Activated T-cell treated with anti-CD3 and anti-CD28 coated beads, Interleukin-2, amount 50 U/mL, for 72 hours (primary cell): ENCODE measurements around the gene STK4. TPM values are rescaled to one million over a fixed set of nuclear protein-coding genes. Genes with fewer than 3 reads are reported as not detected.

Experiments
- ATAC-seq, 2 donors: fragments of 150-1000 bp; cut with Tn5 transposase; replicated peaks in 1 of 2; 2 replicates each; pipeline ENCODE4 v1.10.0; 2021; ENCODE audit warnings: moderate library complexity in 2 of 2, mild to moderate bottlenecking in 1 of 2
- DNase-seq, 2 donors: peaks; one replicate each; pipeline ENCODE4 v3.0.0; 2021 to 2022; ENCODE audit warnings: mixed read lengths in 1 of 2
- H3K27ac Mint-ChIP-seq: one replicate; pipeline ENCODE4 v1.8.0; 2022; ENCODE audit warnings: mild to moderate bottlenecking, moderate library complexity, mixed read lengths
- H3K27me3 Mint-ChIP-seq: one replicate; pipeline ENCODE4 v1.8.0; 2022; ENCODE audit warnings: low read depth, mixed read lengths
- H3K36me3 Mint-ChIP-seq, 2 donors: one replicate each; pipeline ENCODE4 v1.8.0; 2022; ENCODE audit warnings: mixed read lengths in 2 of 2, mild to moderate bottlenecking in 1 of 2; ENCODE audit not compliant: insufficient read depth in 2 of 2
- H3K4me1 Mint-ChIP-seq: one replicate; pipeline ENCODE4 v1.8.0; 2022; ENCODE audit warnings: low read depth, mixed read lengths
- H3K4me3 Mint-ChIP-seq, 2 donors: one replicate each; pipeline ENCODE4 v1.8.0; 2022; ENCODE audit warnings: mild to moderate bottlenecking in 2 of 2, mixed read lengths in 2 of 2, moderate library complexity in 2 of 2
- H3K9me3 Mint-ChIP-seq, 2 donors: one replicate each; pipeline ENCODE4 v1.8.0; 2022; ENCODE audit warnings: mixed read lengths in 2 of 2
- total RNA-seq, 2 donors: library from RNA; stranded (reverse); gene quantifications; one replicate each; pipeline ENCODE4 v1.2.3, GENCODE V29; 2022

Gene STK4
- total RNA-seq, 2 donors from 2014 or later: 161 to 162 TPM

GRCh38 chr20:45095805-45096238 is 129.5 kb downstream of the STK4 start:
- no peak overlapping the region for H3K27ac Mint-ChIP-seq
- H3K4me1 Mint-ChIP-seq: peaks cover 19% of the 10 kb centered on the region
- DNase-seq (peak; percentile 62 to 71), ATAC-seq (peak; percentile 19 to 41)
- no peaks in the 10 kb centered on the region for H3K9me3 Mint-ChIP-seq
- H3K36me3 Mint-ChIP-seq: no peaks in the 10 kb centered on the region
- H3K4me3 Mint-ChIP-seq: no peak overlapping the region
- H3K27me3 Mint-ChIP-seq: peaks cover 37% of the 10 kb centered on the region

- DNase-seq (no peak), ATAC-seq (no peak)
- Mint-ChIP-seq H3K36me3 (no peaks in the 10 kb centered on the region), H3K4me3 (no peak overlapping the region), H3K4me1 (peaks cover 25% of the 10 kb centered on the region), H3K27ac (no peak overlapping the region), H3K27me3 (peaks cover 43% of the 10 kb centered on the region), H3K9me3 (no peaks in the 10 kb centered on the region)
These were observed 130.5 kb downstream of the STK4 start for GRCh38 chr20:45096781-45097180.

GRCh38 chr20:45097485-45098102 is 131.3 kb downstream of the STK4 start:
- H3K9me3 Mint-ChIP-seq: no peaks in the 10 kb centered on the region
- peaks cover 50% of the 10 kb centered on the region for H3K27me3 Mint-ChIP-seq
- H3K4me3 Mint-ChIP-seq: peak overlapping the region; percentile 75 to 77
- H3K4me1 Mint-ChIP-seq: peaks cover 25% of the 10 kb centered on the region
- ATAC-seq (peak; percentile 65 to 72), DNase-seq (peak; percentile 66 to 69)
- no peaks in the 10 kb centered on the region for H3K36me3 Mint-ChIP-seq
- H3K27ac Mint-ChIP-seq: no peak overlapping the region

GRCh38 chr20:45098103-45098773 is 131.9 kb downstream of the STK4 start:
- peak; percentile 16 for ATAC-seq
- Mint-ChIP-seq H3K27ac (no peak overlapping the region), H3K27me3 (peaks cover 57% of the 10 kb centered on the region), H3K36me3 (no peaks in the 10 kb centered on the region), H3K4me1 (peaks cover 25% of the 10 kb centered on the region), H3K9me3 (no peaks in the 10 kb centered on the region), H3K4me3 (peak overlapping the region; percentile 75 to 77)
- DNase-seq: peak; percentile 19 to 41

- Mint-ChIP-seq H3K36me3 (no peaks in the 10 kb centered on the region), H3K4me3 (peak within 1 kb of the TSS; percentile 68 to 74), H3K4me1 (peaks cover 22% of the 10 kb centered on the region), H3K9me3 (no peaks in the 10 kb centered on the region), H3K27me3 (peaks cover 61% of the 10 kb centered on the region), H3K27ac (no peak within 1 kb of the TSS)
- DNase-seq (no peak), ATAC-seq (peak in 1 of 2 donors; percentile 8)
These were observed 134.4 kb downstream of the STK4 start, which contains the start of gene KCNS1 for GRCh38 chr20:45100563-45101245. Gene KCNS1, minus strand, starts transcription at chr20:45101127. Its CDS starts 1,891 bp downstream, at chr20:45099236.

- Mint-ChIP-seq H3K27ac (no peak overlapping the region), H3K27me3 (peaks cover 62% of the 10 kb centered on the region), H3K36me3 (no peaks in the 10 kb centered on the region), H3K9me3 (no peaks in the 10 kb centered on the region), H3K4me3 (peak overlapping the region; percentile 68 to 74), H3K4me1 (peaks cover 15% of the 10 kb centered on the region)
- ATAC-seq: no peak
- no peak for DNase-seq
These were observed 135.1 kb downstream of the STK4 start for GRCh38 chr20:45101333-45101850.

- Mint-ChIP-seq H3K27me3 (peaks cover 55% of the 10 kb centered on the region), H3K36me3 (no peaks in the 10 kb centered on the region), H3K4me3 (no peak overlapping the region), H3K27ac (peak overlapping the region; percentile 18), H3K4me1 (peaks cover 6% of the 10 kb centered on the region), H3K9me3 (no peaks in the 10 kb centered on the region)
- DNase-seq: no peak
- no peak for ATAC-seq
These were observed 136.8 kb downstream of the STK4 start for GRCh38 chr20:45103072-45103471.

GRCh38 chr20:45104786-45105185 is 138.5 kb downstream of the STK4 start:
- Mint-ChIP-seq H3K27ac (no peak overlapping the region), H3K4me3 (no peak overlapping the region), H3K4me1 (peaks cover 6% of the 10 kb centered on the region), H3K36me3 (no peaks in the 10 kb centered on the region), H3K27me3 (peaks cover 41% of the 10 kb centered on the region), H3K9me3 (no peaks in the 10 kb centered on the region)
- no peak for DNase-seq
- no peak for ATAC-seq

GRCh38 chr20:45105317-45105716 is 139.0 kb downstream of the STK4 start:
- DNase-seq (no peak), ATAC-seq (no peak)
- Mint-ChIP-seq H3K27me3 (peaks cover 36% of the 10 kb centered on the region), H3K4me1 (peaks cover 6% of the 10 kb centered on the region), H3K9me3 (no peaks in the 10 kb centered on the region), H3K36me3 (no peaks in the 10 kb centered on the region), H3K4me3 (no peak overlapping the region), H3K27ac (no peak overlapping the region)

GRCh38 chr20:45109634-45110033 is 143.3 kb downstream of the STK4 start:
- DNase-seq (no peak), ATAC-seq (no peak)
- Mint-ChIP-seq H3K27ac (no peak overlapping the region), H3K4me1 (peaks cover 4% of the 10 kb centered on the region), H3K9me3 (no peaks in the 10 kb centered on the region), H3K4me3 (no peak overlapping the region), H3K36me3 (no peaks in the 10 kb centered on the region), H3K27me3 (peaks cover 19% of the 10 kb centered on the region)

GRCh38 chr20:45110301-45110700 is 144.0 kb downstream of the STK4 start:
- H3K4me3 Mint-ChIP-seq: no peak overlapping the region
- ATAC-seq (no peak), DNase-seq (no peak)
- H3K9me3 Mint-ChIP-seq: no peaks in the 10 kb centered on the region
- no peak overlapping the region for H3K27ac Mint-ChIP-seq
- peaks cover 10% of the 10 kb centered on the region for H3K4me1 Mint-ChIP-seq
- H3K27me3 Mint-ChIP-seq: peaks cover 22% of the 10 kb centered on the region
- H3K36me3 Mint-ChIP-seq: no peaks in the 10 kb centered on the region

GRCh38 chr20:45111285-45111684 is 145.0 kb downstream of the STK4 start:
- no peak for DNase-seq
- ATAC-seq: no peak
- Mint-ChIP-seq H3K4me3 (no peak overlapping the region), H3K36me3 (no peaks in the 10 kb centered on the region), H3K4me1 (peaks cover 17% of the 10 kb centered on the region), H3K9me3 (no peaks in the 10 kb centered on the region), H3K27me3 (peaks cover 22% of the 10 kb centered on the region), H3K27ac (no peak overlapping the region)
